Eye (tissue), 1 donor: ENCODE results near the gene UGT1A5.

Experiments used
- DNase-seq: peaks from one replicate; pipeline ENCODE4 v3.0.0-alpha.2; 2015

The UGT1A5 gene

GRCh38 chr2:233712611-233713261 lies at the start of gene UGT1A5:
Gene UGT1A5, plus strand, starts transcription at chr2:233712907. Its CDS starts 85 bp downstream, at chr2:233712992.
- no peak for DNase-seq

GRCh38 chr2:233663911-233664310 lies 48.8 kb upstream of the UGT1A5 start:
- DNase-seq = no peak

- no peak for DNase-seq
Observed at GRCh38 chr2:233668605-233669260, 44.0 kb upstream of the UGT1A5 start.

- no peak for DNase-seq
Observed at GRCh38 chr2:233671290-233672161, 41.2 kb upstream of the UGT1A5 start, which contains the start of gene UGT1A9. Gene UGT1A9, plus strand, starts transcription at chr2:233671898. Its CDS starts 37 bp downstream, at chr2:233671935.

GRCh38 chr2:233672886-233673285 lies 39.8 kb upstream of the UGT1A5 start:
- DNase-seq = no peak

- DNase-seq = no peak
Observed at GRCh38 chr2:233673896-233674295, 38.8 kb upstream of the UGT1A5 start.

GRCh38 chr2:233674314-233674713 lies 38.4 kb upstream of the UGT1A5 start:
- no peak for DNase-seq

- DNase-seq = no peak
Observed at GRCh38 chr2:233674995-233675394, 37.7 kb upstream of the UGT1A5 start.

- DNase-seq = no peak
Observed at GRCh38 chr2:233676046-233676445, 36.7 kb upstream of the UGT1A5 start.

GRCh38 chr2:233679196-233679595 lies 33.5 kb upstream of the UGT1A5 start:
- DNase-seq = no peak

GRCh38 chr2:233680361-233681045 lies 32.2 kb upstream of the UGT1A5 start:
- DNase-seq = no peak

GRCh38 chr2:233681521-233682099 lies 31.1 kb upstream of the UGT1A5 start, which contains the start of gene UGT1A7:
Gene UGT1A7, plus strand, starts transcription at chr2:233681901. Its CDS starts 37 bp downstream, at chr2:233681938.
- no peak for DNase-seq

GRCh38 chr2:233684640-233685039 lies 28.1 kb upstream of the UGT1A5 start:
- no peak for DNase-seq

GRCh38 chr2:233686928-233687327 lies 25.8 kb upstream of the UGT1A5 start:
- no peak for DNase-seq

- no peak for DNase-seq
Observed at GRCh38 chr2:233688341-233688740, 24.4 kb upstream of the UGT1A5 start.

GRCh38 chr2:233689031-233689430 lies 23.7 kb upstream of the UGT1A5 start:
- DNase-seq = no peak

GRCh38 chr2:233689501-233689900 lies 23.2 kb upstream of the UGT1A5 start:
- DNase-seq = no peak

- no peak for DNase-seq
Observed at GRCh38 chr2:233690444-233690843, 22.3 kb upstream of the UGT1A5 start.

GRCh38 chr2:233691443-233692433 lies 21.0 kb upstream of the UGT1A5 start:
- DNase-seq = no peak

GRCh38 chr2:233692648-233693047 lies 20.1 kb upstream of the UGT1A5 start, which contains the start of gene UGT1A6:
Gene UGT1A6, plus strand, starts transcription at chr2:233692890. Its CDS starts 115 bp downstream, at chr2:233693005.
- DNase-seq = no peak

- DNase-seq = no peak
Observed at GRCh38 chr2:233693963-233694362, 18.7 kb upstream of the UGT1A5 start.
